Coronary artery (tissue), 2 donors: ENCODE data around the gene MYO18B.

Source experiments
- DNase-seq: peaks from one replicate; pipeline ENCODE4 v3.0.0-alpha.2; 2017; ENCODE audit warnings: low spot score
- H3K27ac ChIP-seq, 2 donors: fragments of 200-600 bp; sonication (generic); one replicate each; pipeline ENCODE4 v1.5.1; 2016 to 2019
- H3K4me3 ChIP-seq: fragments of 200-600 bp; sonication (generic); 2 replicates; pipeline ENCODE4 v1.5.1; 2016; ENCODE audit warnings: mild to moderate bottlenecking, moderate library complexity
- TF ChIP-seq, protein P1 (sequence below): fragments of 200-600 bp; sonication (generic); IDR thresholded peaks from one replicate; pipeline ENCODE4 v1.5.1; 2019; ENCODE audit warnings: antibody characterized with exemption

The MYO18B gene

GRCh38 chr22:25880524-25880923 lies 138.5 kb downstream of the MYO18B start:
- no peak overlapping the region for H3K4me3 ChIP-seq
- no peak overlapping the region for H3K27ac ChIP-seq
- DNase-seq: no peak
- TF ChIP-seq, protein P1, sequence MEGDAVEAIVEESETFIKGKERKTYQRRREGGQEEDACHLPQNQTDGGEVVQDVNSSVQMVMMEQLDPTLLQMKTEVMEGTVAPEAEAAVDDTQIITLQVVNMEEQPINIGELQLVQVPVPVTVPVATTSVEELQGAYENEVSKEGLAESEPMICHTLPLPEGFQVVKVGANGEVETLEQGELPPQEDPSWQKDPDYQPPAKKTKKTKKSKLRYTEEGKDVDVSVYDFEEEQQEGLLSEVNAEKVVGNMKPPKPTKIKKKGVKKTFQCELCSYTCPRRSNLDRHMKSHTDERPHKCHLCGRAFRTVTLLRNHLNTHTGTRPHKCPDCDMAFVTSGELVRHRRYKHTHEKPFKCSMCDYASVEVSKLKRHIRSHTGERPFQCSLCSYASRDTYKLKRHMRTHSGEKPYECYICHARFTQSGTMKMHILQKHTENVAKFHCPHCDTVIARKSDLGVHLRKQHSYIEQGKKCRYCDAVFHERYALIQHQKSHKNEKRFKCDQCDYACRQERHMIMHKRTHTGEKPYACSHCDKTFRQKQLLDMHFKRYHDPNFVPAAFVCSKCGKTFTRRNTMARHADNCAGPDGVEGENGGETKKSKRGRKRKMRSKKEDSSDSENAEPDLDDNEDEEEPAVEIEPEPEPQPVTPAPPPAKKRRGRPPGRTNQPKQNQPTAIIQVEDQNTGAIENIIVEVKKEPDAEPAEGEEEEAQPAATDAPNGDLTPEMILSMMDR: no peak

- Histone ChIP-seq H3K4me3 (no peak overlapping the region), H3K27ac (no peak overlapping the region)
- no peak for DNase-seq
- TF ChIP-seq, protein P1: no peak
Observed at GRCh38 chr22:25881210-25881755, 139.3 kb downstream of the MYO18B start.

GRCh38 chr22:25882360-25882759 lies 140.4 kb downstream of the MYO18B start:
- TF ChIP-seq, protein P1: no peak
- DNase-seq: no peak
- Histone ChIP-seq H3K27ac (no peak overlapping the region), H3K4me3 (no peak overlapping the region)

GRCh38 chr22:25883482-25884033 lies 141.6 kb downstream of the MYO18B start:
- TF ChIP-seq, protein P1: no peak
- DNase-seq: no peak
- Histone ChIP-seq H3K27ac (no peak overlapping the region), H3K4me3 (no peak overlapping the region)

- Histone ChIP-seq H3K4me3 (no peak overlapping the region), H3K27ac (no peak overlapping the region)
- TF ChIP-seq, protein P1: no peak
- no peak for DNase-seq
Observed at GRCh38 chr22:25884121-25884520, 142.1 kb downstream of the MYO18B start.

GRCh38 chr22:25888399-25889054 lies 146.5 kb downstream of the MYO18B start:
- DNase-seq: no peak
- H3K4me3 ChIP-seq: no peak overlapping the region
- no peak overlapping the region for H3K27ac ChIP-seq
- TF ChIP-seq, protein P1: no peak

DNA sequence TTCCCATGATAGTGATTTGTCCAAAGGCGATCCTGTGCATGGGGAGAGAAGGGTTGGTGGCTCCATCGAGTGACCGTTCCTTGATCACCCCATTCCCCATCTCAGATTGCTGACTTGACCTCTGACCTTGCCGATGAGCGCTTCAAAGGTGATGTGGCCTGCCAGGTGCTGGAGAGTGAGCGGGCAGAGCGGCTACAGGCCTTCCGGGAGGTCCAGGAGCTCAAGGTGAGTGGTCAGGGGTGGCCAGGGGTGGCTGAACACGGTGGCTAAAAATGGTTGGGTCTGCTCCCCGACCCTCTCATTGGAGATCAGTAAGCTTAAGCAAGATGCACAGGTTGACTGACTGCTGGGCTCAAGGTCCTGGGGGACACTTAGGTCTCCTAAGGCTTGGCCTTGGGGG lies 148.7 kb downstream of the MYO18B start:
- no peak overlapping the region for H3K27ac ChIP-seq
- no peak for DNase-seq
- TF ChIP-seq, protein P1: no peak
- H3K4me3 ChIP-seq: no peak overlapping the region
